ENCODE data around the gene HSPA14.
A peak's percentile ranks its signal among the peaks of the same experiment; 100 is the strongest.
"Not testable (repeated sequence)": the region's sequence is repeated elsewhere in the genome, so short reads cannot be mapped to it uniquely, and the experiment has no call there.

The HSPA14 gene

DNA sequence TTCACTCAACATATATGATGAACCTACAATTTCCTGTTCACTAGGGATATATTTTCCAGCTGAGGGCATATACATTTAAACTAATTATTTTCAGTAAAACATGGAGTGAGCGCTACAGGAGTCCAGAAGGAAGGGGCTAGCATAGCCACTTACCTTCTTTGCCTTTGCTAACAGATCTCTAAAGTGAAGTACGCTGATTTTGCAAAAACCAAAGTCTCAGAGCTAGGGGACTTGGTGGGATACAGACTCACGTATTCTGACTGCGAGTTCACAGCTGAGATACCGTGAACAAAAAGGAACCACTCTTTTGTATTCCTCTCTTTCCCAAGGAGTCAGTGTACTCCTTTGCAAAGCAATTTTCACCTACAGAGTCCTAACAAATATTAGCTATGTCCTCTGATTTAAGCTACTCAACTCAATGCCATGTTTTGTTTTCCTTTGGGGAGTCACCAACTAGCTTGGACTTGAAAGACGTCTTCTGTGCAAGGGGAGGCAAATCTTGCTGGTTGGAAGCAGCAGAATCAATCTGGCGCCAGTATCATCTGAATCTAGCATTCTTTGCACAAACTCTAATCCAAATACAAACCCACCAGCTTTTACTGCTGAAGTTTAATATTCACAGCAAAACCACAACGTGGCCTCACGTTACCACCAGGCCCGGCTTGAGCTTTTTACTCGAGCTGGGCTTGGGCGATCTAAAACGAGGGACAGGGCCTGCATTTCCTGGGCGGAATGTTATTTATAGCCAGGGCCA is 926 bp upstream of the HSPA14 start:
- DNase-seq (ENCODE audit: low read depth in 1 of 2, low spot score in 1 of 2): no peak

GRCh38 chr10:14838582-14839304 is 637 bp downstream of the HSPA14 start:
- peak in 1 of 2 donors; percentile 3 for DNase-seq (ENCODE audit: low read depth in 1 of 2, low spot score in 1 of 2)

- no peak for DNase-seq (ENCODE audit: low read depth in 1 of 2, low spot score in 1 of 2)
Measured at GRCh38 chr10:14839305-14839695, 1.2 kb downstream of the HSPA14 start.

DNA sequence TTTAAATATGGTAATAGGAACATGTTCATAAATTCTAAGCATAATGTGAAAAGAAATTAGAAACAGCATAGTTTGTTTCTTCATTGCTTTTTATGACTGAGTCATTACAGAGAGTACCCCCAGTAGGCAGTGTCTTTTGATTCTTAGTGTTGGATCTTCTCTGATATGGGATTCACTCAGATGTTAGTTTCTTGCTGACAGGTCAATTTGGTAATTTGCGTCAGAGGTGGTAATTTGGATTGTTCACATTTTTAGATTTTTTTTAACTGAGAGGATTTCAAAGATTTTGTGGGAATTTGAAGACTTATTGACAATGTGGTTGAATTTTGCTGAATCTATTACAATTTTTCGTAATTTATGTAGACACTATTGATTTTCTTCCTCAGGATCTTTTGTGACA is 2.1 kb downstream of the HSPA14 start:
- no peak for DNase-seq (ENCODE audit: low read depth in 1 of 2, low spot score in 1 of 2)

- DNase-seq (ENCODE audit: low read depth in 1 of 2, low spot score in 1 of 2): no peak
Measured at GRCh38 chr10:14843327-14843988, 5.4 kb downstream of the HSPA14 start.

DNA sequence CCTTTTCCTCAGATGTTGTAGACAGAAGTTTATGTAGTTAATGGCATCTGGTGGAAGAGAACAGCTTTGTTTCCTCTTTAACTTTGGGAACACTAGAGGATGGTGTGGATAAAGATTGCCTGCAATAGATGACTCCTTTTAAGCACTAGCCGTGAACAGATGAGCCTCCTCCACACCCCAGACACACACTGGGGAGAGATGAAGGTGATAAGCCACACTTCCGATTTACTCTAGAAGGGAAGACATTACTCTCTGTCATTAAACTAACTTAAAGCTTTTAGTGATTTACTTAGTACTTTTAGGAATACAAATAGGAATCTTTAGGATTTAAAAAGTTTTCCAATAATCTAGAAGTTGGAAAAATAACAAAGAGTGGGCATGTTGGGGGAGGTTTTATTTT is 6.8 kb downstream of the HSPA14 start:
- DNase-seq (ENCODE audit: low read depth in 1 of 2, low spot score in 1 of 2): no peak

GRCh38 chr10:14852236-14852635 is 14.1 kb downstream of the HSPA14 start:
- DNase-seq (ENCODE audit: low read depth in 1 of 2, low spot score in 1 of 2): no peak

DNA sequence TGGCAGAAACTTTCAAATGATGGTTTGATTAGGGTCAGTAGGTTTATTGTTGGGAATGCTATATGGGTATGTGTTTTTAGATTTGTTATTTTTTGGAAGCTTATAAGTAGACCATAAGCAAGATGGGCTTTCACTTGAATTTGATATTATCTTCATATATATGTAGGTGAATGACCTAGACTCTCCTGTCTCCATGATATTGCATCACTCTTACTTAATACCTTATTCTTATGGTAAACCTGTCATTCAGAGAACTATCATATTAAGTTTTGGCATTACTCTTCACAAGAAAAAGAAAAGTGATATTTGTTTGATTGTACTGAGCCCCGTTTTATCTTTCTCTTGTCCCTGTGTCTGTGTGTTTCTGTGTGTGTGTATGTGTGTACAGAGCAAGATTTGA is 17.3 kb downstream of the HSPA14 start:
- DNase-seq (ENCODE audit: low read depth in 1 of 2, low spot score in 1 of 2): no peak

- no peak for DNase-seq (ENCODE audit: low read depth in 1 of 2, low spot score in 1 of 2)
Measured at GRCh38 chr10:14858338-14858960, 20.3 kb downstream of the HSPA14 start.

GRCh38 chr10:14859043-14859442 is 20.9 kb downstream of the HSPA14 start:
- no peak for DNase-seq (ENCODE audit: low read depth in 1 of 2, low spot score in 1 of 2)

DNA sequence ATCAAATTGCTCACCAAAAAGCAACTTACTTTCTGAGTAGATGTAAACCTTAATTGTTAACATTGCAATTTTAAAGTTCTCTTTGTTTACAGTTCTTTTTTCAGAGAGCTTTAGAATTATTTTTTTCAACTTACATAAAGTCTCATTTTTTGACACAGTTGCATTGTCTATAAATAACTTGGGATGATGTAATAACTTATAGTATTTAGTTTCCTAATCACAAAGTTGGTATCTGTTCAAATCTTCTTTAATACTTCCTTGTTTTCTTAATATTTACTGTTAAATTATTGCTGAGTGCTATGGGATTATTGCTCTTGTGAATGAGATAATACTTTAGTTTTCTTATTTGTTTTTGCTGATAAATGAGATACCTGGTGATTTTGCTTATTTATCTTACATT is 21.7 kb downstream of the HSPA14 start:
- DNase-seq (ENCODE audit: low read depth in 1 of 2, low spot score in 1 of 2): no peak

DNA sequence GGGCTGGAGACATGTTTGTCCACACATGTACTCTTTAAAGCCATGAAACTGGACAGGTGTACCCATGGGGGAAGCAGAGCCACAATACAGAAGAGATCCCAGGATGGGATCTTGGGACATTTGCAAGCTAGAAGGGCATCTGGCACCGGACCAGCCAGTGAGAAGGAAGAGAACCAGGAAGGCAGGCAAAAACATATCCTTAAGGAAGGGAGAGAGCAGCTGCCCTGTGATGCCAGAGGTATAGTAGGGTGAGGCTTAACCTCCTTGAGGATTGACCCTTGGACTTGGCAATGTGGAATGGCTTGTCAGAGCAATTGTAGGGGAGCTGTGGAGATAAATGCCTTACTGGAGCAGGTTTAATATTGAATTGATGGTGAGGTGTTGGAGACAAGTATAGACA is 22.7 kb downstream of the HSPA14 start:
- no peak for DNase-seq (ENCODE audit: low read depth in 1 of 2, low spot score in 1 of 2)

GRCh38 chr10:14864466-14864865 is 26.4 kb downstream of the HSPA14 start:
- not testable (repeated sequence) for DNase-seq (ENCODE audit: low read depth in 1 of 2, low spot score in 1 of 2)

GRCh38 chr10:14864871-14865270 is 26.8 kb downstream of the HSPA14 start:
- DNase-seq (ENCODE audit: low read depth in 1 of 2, low spot score in 1 of 2): not testable (repeated sequence)

- no peak for DNase-seq (ENCODE audit: low read depth in 1 of 2, low spot score in 1 of 2)
Measured at GRCh38 chr10:14873090-14873760, 35.1 kb downstream of the HSPA14 start.

DNA sequence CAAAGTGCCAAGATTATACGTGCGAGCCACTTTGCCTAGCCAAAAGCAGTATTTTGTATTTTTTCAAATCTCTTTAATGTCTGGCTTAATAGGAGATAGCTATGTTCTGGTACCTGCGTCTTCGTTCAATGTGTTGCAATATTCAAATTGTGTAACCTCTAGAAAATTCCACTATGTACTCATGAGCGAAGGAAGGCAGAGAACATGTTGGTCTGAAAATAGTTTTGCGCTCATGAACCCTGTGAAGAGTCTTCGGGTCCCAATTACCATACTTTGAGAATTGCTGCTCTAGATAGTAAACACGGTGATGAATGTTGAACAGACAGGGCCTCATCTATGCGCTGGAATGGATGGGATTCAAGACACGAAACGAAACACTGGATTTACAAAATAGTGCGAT is 37.8 kb downstream of the HSPA14 start:
- no peak for DNase-seq (ENCODE audit: low read depth in 1 of 2, low spot score in 1 of 2)

DNA sequence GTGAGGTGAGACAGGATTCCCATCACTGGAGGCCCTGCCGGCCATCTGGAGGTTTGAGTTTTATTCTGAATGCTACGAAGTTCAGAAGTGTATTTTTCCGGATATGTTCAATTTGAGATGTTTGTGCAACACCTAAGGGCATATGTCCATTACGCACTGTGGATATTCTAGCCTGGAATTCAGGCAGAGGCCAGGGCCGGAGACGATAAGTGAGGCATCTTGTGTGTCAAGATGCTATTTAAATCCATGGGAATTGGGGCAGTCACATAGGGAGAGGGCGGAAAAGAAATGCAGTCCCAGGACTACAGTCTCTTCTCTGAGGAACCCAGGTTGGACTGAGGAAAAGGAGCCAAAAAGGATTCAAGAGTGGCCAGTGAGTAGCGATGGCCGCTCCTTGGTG is 38.7 kb downstream of the HSPA14 start:
- DNase-seq (ENCODE audit: low read depth in 1 of 2, low spot score in 1 of 2): no peak

DNA sequence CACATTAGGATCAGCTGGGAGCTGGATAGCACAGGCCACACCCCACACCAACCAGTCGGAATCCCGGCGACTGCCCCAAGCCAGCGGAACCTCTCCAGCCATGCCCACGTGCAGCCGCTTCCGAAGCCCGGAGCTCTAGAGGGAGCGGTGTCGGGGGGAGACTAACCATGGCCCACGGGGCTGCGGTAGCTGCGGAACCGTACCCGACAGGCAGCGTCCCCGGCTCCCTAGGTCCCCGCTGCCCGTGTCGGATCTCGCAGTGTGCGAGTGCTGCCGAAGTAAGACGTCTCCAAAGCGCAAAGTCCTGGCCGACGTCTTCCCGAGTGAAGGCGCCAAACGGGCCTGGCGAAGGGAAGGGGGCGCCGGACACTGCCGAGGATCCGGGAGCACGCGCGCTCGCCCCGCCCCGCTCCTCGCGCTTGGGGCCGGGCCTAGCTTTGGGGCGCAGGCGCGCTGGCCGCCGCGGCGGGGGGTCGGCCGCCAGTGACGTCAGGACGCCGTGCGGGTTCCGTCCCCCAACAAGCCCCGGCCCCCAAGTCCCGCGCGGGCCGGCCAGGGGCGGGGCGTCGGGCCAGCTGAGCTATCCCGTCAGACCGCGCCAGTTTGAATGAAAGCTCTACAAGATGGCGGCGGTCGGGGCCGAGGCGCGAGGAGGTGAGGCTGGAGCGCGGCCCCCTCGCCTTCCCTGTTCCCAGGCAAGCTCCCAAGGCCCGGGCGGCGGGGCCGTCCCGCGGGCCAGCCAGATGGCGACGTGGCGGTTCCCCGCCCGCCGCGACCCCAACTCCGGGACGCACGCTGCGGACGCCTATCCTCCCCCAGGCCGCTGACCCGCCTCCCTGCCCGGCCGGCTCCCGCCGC is 40.4 kb downstream of the HSPA14 start, which contains the start of gene SUV39H2:
Gene SUV39H2, plus strand, starts transcription at position 601 of the 858 bp plus-strand sequence. Its CDS starts 23 bp downstream, at position 624.
- peak; percentile 78 to 94 for DNase-seq (ENCODE audit: low read depth in 1 of 2, low spot score in 1 of 2)

GRCh38 chr10:14879124-14879927 is 41.2 kb downstream of the HSPA14 start:
- peak in 1 of 2 donors; percentile 12 for DNase-seq (ENCODE audit: low read depth in 1 of 2, low spot score in 1 of 2)

Measured in stimulated activated CD4-positive, alpha-beta T cell treated with anti-CD3 and anti-CD28 coated beads, Interleukin-15, amount 100 ng/mL, for 1 hour (primary cell).